Measurements from ENCODE around the gene ARHGAP21. TPM values are rescaled to one million over a fixed set of nuclear protein-coding genes. Genes with fewer than 3 reads are reported as not detected.

Gene ARHGAP21
- total and polyA plus RNA-seq, 9 of the 15 experiments (the other 6 are each of a cell fraction or from before 2014, with no cell fraction given), result 13.6 to 145 (median 60.8) TPM

- TF ChIP-seq AFF1 (IDR thresholded peaks at IDR 0.05; ENCODE audit: low read depth in 1 of 2, partially characterized antibody in 2 of 2) (no peak), ZBED1 (IDR thresholded peaks at IDR 0.05) (no peak), ZBTB26 (CRISPR knock-in tag; IDR thresholded peaks at IDR 0.05) (no peak), ZFX (CRISPR knock-in tag; IDR thresholded peaks at IDR 0.05) (no peak), ZNF407 (IDR thresholded peaks at IDR 0.05; ENCODE audit: low read depth) (no peak), XRCC4 (IDR thresholded peaks at IDR 0.05; ENCODE audit: extremely low read depth, insufficient read depth, insufficient read length) (no peak), ZBTB9 (CRISPR knock-in tag; IDR thresholded peaks at IDR 0.05) (no peak), ZNF224 (CRISPR knock-in tag; IDR thresholded peaks at IDR 0.05) (no peak), DPF2 (IDR thresholded peaks at IDR 0.05) (no peak)
Observed at GRCh38 chr10:24616536-24616935, 107.2 kb downstream of the ARHGAP21 start (continued).
